Left ventricle myocardium superior (tissue), 1 donor: Measurements from ENCODE around the gene TMEM42. TPM values are rescaled to one million over a fixed set of nuclear protein-coding genes. Genes with fewer than 3 reads are reported as not detected.

Experiments used
- ATAC-seq: fragments of 200-7000 bp; cut with Tn5 transposase; one replicate; pipeline ENCODE4 v1.9.1; 2020; ENCODE audit warnings: mild to moderate bottlenecking, moderate library complexity
- DNase-seq: peaks from one replicate; pipeline ENCODE4 v3.0.0-alpha.2; 2020
- intact Hi-C: fragments of 100-400 bp; cut with micrococcal nuclease; formaldehyde crosslinking; loops from one replicate; pipeline ENCODE4 v1.11.0; 2022
- total RNA-seq: library from RNA; stranded (reverse); fragmentation: NEBNext Ultra II Directional; extraction: Animal tissue kit (Norgen Biotek cat#: 25700); gene quantifications from one replicate; pipeline ENCODE4 v1.2.1, GENCODE V29; 2021
- donor health status: DM: no; HTN: yes; CAD: no; lungs with severe emphysema.

Gene TMEM42
- total RNA-seq, 1 donor from 2014 or later, result 10.0 TPM

DNA sequence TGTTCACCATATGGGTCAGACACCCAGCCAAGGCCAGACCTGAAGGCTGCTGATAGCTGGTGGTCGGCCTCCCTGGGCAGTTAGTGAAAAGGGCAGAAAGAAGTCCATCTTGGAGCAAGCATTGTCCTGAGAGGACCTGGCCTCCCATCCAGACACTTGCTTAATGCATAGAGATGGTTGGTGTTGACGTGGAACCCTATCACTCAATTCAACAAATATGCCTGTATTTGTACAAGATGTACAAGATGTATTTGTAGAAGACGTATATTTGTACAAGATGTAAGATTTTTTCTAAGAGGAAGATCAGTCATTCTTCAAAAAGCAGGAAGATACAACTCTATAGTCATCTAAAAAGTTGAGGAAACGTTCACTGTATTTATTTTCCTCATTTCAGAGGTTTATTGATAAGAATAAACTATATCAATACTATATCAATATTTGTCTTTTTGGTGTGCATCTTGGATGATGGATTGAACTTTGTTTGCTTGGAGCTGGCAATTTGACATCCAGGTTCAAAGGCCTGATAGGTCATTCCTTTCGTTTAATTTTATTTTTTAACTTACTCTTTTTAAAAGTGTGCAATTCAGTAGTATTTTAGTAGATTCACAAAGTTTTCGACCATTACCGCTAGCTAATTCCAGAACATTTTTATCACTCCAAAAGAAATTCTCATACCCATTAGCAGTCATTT is 5.9 kb downstream of the TMEM42 start:
- intact Hi-C loops, result no loop called here
- ATAC-seq, result no peak
- no peak for DNase-seq

DNA sequence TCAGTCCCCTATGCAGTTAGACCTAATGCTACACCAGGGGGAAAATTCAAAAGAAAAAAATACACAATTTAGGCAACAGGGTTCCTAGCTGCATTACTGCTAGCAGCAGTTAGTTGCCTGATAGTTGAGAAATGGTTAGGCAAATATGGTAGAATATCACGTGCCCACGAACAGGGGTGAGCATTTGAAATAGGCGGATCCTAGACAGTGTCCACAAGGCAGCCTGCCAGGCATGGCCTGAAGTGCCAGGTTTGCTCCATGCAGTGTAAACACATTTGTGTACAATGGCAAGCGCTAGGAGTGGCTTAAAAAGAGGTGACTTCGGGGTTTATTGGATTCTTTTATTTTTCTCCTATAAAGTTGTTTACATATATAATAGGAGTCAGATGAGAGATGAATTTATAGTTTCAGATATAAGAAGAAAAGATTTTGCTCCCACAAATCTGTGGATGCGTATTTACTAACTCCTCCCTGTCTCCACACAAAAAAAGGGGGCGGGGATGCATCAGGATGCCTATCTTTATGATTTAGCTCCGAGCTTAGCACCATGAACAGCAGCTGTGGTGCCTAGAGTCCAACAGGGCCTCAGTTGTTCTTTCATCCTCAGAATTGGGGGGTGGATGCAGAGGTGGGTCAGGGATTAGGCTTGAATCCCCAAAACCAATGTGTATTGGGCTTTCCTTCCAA is 8.8 kb downstream of the TMEM42 start:
- ATAC-seq, result no peak
- DNase-seq, result no peak
- intact Hi-C loops, result no loop called here

DNA sequence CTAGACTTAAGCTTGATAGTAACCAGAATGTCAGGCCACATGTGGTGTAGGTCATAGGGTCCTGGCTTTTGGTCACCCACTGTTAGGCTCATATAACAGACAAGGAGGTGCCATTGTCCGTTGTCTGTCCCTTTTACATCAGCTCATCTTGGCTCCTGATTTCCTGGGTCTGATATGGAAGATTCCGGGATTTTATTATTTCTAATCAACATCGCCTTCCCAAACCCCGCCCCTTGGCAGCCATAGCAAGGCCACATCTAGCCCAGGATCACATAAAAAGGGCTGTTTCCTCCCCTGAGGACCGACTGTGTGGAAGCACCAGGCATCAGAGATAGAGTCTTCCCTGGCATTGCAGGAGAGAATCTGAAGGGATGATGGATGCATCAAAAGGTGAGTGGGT is 12.6 kb downstream of the TMEM42 start, which contains the start of gene TGM4:
TGM4 (plus strand) TSS at position 301 of the 400 bp plus-strand sequence; CDS start at position 372, 71 bp downstream.
- intact Hi-C loops, result no loop called here
- no peak for DNase-seq
- ATAC-seq, result no peak

DNA sequence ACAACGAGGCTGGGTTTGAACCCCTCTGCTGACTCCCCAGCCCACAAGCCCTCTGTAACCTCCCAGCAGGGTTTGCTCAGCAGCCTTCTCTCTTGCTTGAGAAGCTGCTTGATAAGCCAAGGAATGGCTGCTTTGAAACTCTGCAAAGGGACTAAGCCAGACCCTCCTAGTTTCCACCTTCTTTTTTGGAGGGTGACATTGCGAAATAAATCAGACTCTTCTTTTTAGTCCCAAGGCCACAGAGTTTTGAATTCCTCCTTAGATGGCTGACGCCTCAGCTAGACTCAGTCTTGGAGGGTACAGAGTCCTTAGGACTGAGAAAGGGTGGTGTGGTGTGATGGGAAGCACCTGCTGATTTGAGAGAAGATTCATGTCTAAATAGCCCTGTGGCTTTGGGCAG is 13.9 kb downstream of the TMEM42 start:
- ATAC-seq (no peak), DNase-seq (no peak)
- intact Hi-C loops, result no loop called here

DNA sequence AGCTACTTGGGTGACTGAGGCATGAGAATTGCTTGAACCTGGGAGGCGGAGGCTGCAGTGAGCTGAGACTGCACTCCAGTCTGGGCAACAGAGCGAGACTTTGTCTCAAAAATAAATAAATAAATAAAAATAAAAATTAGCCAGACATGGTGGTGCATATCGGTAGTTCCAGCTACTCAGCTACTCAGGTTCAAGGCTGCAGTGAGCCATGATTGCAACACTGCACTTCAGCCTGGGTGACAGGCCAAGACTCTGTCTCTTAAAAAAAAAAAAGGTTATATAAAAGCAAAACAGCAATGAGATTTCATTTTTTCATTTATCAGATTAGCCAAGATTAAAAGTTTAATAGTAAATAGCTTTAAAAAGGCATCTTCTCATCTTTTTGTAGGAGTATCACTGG is 15.6 kb downstream of the TMEM42 start:
- no peak for DNase-seq
- intact Hi-C loops, result no loop called here
- ATAC-seq, result no peak

DNA sequence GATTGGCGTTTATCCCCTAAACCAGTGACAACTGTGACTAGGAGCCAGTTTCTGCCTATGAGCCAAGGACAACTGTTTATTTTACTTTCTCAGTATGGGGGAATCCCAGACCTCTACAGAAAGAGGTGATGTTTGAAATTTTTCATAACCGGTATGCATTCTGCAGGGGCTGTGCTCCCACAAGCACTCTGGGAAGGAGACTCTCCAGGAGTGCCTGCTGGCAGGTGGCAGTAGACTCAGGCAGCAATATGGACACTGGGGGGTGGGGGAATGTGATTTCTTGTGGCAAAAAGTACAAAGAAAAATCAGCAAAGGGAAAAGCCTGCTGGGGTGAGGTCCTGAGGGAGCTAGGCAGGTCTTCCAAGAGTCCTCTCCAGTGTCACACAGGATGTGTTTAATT is 18.6 kb downstream of the TMEM42 start:
- DNase-seq (no peak), ATAC-seq (no peak)
- intact Hi-C loops, result no loop called here

DNA sequence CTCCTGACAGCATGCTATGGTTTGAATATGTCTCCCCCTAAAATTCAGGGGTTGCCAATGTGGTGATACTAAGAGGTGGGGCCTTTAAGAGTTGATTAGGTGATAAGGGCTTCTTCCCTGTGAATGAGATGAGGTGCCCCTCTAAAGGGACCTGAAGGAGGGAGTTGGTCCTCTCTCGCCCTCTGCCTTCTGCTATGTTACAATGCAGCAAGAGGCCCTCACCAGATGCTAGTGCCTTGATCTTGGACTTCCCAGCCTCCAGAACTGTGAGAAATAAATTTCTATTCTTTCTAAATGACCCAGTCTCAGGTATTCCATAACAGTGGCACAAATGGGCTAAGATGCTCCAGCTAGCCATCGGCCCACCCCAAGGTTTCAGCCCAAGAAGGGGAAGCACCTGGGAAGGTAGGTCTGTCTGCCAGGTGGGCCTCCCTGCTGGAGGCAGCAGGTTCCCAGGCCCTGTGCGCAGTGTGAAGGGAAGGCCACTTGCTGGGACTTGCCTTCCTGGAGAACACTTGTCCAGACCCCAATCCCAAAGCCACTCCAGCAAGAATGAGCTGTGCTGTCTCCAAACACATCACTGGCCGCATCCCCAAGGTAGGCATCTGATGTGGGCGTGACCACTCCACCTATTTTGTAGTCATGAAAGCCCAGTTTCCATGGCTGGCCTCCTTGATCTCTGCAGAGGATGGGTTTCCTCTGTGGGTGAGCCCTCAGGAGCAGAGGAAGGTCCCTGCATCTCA is 21.7 kb downstream of the TMEM42 start:
- DNase-seq (no peak), ATAC-seq (no peak)
- intact Hi-C loops, result no loop called here

DNA sequence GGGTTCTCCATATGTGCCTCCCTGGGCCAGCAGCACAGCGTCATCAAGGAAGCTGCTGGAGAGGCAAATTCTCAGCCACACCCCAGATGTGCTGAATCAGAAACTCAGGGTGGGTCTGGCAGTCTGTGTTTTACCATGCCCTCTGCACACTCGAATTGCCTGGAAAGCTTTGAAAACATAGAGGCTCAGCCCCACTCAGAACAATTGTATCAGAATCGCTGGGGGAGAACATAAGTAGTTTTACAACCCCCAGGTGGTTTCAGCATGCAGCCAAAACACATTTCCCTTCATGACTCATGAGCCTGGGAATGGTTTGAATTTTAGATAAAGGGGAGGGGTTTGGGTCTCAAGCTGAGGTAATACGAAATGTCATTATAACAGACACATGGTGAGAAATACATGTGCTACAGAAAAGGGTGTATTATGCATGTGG is 22.3 kb downstream of the TMEM42 start:
- ATAC-seq, result no peak
- intact Hi-C loops, result no loop called here
- no peak for DNase-seq

DNA sequence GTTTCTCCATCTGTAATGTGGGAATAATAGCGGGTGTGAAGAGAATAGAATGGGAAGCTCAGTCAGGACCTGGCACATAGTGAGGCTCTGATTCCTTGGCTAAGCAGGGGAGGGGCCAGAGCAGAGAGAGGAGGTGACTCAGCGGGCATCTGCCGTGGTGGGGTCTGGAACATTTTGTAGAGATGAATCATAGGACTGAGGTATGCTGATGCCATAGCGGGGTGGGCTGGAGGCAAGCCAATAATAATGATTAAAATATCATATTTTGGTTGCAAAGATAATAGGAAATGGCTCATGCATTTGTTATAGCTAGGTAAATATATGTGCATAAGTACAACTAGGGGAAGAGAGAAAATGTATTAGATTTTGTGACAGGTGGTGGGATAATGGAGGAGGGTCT is 23.9 kb downstream of the TMEM42 start:
- intact Hi-C loops, result no loop called here
- DNase-seq, result no peak
- no peak for ATAC-seq

DNA sequence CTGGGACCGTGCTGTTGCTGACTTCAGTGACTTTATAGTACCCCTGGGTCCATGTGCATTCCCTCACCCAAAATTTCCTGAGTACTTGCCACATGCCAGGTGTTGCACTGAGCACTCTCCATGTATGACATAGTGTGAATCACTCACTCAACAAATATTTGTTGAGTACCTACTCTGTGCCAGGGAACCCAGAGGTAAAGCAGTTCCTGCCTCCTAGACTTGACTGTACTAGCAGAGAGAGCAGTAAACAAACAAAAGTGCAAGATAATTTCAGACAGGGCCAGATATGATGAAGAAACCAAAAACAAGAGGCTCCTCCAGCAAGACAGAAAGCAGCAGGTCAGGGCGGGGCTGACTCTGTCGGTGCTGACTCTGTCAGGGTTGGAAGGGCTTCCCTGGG is 24.8 kb downstream of the TMEM42 start:
- DNase-seq (no peak), ATAC-seq (no peak)
- intact Hi-C loops, result no loop called here

DNA sequence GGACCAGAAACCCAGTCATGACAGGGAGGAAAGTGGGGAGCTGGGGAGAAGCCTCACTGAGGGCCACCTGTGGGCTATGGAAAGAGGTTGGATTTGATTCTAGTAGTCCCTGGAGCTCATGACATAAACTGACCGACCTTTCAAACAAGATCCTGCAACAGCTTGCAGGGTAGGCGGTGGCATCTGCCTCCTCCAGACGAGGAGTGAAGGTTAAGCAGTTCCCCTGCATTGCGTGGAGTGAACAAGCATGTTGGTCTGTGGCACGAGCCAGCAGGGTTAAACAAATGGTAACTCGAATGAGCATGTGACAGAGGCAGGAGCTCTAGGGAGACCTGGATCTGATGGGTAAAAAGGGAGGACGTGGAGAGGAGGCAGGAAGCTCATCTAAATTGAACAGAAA is 25.4 kb downstream of the TMEM42 start:
- intact Hi-C loops, result no loop called here
- ATAC-seq (no peak), DNase-seq (no peak)

DNA sequence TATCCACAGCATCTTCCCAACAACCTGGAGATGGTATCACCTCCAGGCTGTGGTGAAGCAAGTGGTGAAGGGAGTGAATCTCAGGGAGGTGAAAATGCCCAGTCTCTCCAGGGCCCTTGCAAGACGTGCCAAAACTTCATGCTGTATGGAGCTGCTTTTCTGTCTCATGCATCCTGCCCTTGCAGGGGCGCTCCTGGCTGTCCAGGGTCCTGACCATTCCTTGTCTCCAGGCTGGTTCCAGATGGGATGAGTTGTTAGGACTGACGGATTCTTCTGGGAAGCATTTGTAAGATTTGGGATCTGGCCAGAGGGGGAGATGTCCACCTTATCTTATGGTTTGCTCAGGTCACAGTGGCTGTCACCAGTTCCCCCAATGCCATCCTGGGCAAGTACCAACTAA is 28.5 kb downstream of the TMEM42 start:
- ATAC-seq (no peak), DNase-seq (no peak)
- intact Hi-C loops, result no loop called here

DNA sequence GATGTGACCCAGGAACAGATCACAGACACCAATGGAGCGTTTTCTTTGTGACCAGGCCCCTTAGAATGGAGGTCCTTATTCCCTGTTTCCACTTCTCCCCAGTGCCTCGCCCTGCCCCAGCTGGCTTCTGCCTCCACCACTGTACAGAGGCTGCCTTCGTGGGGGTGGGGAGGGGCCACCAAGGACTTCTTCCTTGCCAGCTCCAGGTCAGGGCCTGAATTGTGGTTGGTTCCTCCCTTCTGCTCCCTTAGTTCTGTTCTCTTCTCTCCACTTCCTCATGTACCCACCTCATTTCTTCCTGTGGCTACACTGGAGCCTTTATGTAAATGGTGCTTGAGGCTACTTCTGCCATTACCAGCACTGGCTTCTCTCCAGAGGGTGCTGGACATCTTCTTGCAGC is 29.1 kb downstream of the TMEM42 start:
- ATAC-seq, result no peak
- no peak for DNase-seq
- intact Hi-C loops, result no loop called here

DNA sequence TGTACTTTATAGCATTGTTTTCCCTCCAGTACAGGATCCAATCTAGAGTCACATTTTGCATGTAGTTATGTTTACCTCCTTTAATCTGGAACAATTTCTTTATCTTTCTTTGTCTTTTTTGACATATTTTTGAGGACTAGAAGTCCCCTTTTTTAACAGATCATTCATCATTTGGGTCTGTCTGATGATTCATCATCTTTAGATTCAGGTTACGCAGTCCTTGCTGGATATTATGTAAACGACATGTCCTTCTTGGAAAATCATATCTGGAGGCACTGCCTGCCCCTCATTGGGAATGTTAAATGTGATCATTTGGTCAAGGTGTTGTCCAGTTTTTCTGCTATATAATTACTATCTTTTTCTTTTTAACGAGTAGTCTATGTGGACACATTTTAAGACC is 31.0 kb downstream of the TMEM42 start:
- ATAC-seq, result no peak
- no peak for DNase-seq

DNA sequence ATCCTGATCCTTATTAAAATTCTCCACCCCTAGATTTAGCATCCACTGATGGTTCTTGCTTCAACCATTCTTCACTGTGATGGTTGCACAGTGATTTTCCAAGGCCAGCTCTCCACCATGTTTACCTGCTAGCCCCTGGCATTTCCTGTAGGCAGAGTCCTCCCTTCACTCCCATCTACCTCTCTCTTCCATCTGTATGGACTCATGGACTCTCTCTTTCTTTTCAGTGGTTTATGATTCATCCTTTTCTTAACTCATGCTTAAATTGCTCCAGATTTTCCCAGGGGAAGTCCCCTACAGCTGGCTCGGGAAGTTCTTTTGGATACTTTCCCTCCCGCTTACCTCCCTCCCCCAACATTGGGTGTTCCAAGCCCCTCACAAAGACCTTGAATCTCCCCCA is 31.4 kb downstream of the TMEM42 start:
- ATAC-seq (no peak), DNase-seq (no peak)
- intact Hi-C loops, result no loop called here

More for the DNA sequence above, 31.0 kb downstream of the TMEM42 start:
- intact Hi-C loops, result no loop called here

DNA sequence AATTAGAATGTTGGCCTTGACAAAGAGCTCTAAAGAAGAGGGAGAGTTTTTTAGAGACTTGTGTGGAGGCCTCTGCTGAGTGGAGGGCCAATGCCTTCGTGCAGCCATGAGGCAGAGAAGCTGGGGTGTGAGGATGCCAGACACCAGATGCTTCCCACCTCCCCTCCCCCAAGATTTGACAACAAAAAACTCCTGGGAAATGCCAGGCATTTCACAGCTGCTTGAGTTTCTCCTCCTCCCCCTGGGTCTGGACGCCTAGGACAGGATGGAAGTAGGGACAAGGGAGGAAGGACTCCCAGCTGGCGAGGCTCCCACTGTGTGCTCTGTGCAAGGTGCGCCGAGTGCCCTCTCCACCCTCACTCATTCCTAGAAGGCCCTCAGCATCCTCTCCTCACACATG is 32.8 kb downstream of the TMEM42 start:
- ATAC-seq (no peak), DNase-seq (no peak)
- intact Hi-C loops, result no loop called here

DNA sequence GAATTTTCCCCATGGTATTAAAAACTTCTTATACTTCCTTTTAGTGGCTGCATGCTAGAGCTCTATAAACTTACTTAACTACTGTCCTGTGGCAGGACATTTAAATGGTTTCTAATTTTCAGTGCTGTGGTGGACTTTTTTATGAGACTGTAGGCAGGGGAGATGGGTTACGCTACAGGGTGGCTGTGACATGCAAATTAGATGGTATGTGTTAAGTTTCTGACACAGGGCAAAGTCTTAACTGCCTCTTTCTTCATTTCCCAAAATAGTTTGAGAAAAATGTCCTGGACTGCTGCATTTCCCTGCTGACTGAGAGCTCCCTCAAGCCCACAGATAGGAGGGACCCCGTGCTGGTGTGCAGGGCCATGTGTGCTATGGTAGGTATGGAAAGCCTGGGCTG is 34.7 kb downstream of the TMEM42 start:
- no peak for ATAC-seq
- no peak for DNase-seq
- intact Hi-C loops, result no loop called here

DNA sequence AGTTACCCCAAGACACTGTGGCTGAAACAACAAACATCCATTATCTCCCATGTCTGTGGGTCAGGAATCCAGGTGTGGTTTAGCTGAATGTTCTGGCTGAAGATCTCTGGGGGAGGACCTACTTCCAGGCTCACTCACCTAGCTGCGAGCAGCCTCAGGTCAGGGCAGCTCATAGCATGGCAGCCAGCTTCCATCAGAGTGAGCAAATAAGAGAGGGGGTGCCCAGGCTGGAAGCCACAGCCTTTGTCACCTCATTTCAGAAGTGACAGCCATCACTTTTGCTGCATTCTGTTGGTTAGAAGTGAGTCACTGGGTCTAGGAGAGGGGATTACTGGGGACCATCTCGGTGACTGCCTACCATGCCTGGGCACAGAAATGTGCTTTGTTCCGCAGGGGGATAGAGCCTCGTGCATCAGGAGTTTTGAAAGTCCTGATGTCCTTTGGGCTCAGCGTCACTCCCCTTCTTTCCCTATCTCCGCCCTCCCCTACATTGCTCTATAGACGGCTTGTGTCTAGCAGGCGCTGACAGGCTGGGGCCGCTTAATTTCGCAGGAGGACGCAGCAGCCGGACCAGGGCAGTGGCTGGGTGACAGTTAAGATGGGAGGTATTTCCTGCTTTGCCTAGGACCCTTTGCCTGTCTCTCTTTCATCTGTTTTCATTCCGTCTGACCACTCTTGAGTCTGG is 38.1 kb downstream of the TMEM42 start:
- ATAC-seq (no peak), DNase-seq (no peak)
- intact Hi-C loops, result no loop called here

DNA sequence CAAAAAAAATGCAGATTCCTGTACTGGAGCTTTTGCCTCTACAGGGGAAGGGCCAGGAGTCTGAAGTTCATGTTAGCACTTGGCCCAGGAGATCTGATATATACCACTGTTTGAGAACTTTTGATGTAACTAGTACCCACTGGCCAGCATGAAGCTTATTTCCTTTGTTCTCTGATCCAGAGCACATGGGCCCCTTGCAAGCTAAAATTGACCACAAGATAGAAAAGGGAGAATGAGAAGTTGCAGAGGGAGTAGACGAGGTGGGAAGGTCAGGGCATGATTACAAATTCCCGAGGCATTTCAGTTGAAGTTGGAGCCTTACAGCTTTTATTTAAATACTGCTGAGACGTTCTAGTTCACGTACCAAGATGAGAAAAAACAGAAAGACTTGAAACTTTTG is 40.9 kb downstream of the TMEM42 start:
- intact Hi-C loops, result no loop called here

DNA sequence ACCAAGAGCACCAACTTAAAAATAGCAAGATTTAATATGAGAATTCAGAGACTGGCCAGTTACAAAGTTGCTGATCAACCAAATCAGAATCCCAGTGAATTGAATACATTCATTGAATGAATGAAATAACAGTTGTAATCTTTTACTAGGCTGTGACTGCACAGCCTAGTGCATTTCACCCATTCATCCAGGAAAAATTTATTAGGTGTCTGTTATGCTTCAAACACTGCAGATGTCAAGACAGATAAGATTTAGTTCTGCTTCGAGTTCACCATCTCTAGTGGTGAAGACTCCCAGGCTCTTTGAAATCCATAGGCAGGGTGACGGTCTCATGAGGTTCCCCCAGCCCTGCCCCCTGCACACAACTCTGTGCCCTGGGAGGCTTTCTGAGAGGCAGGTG is 41.6 kb downstream of the TMEM42 start:
- DNase-seq, result no peak
- no peak for ATAC-seq
- intact Hi-C loops, result no loop called here

More for the DNA sequence above, 40.9 kb downstream of the TMEM42 start:
- ATAC-seq, result no peak
- DNase-seq, result no peak
